ENCODE data around the gene KLHL26.

Gene KLHL26

DNA sequence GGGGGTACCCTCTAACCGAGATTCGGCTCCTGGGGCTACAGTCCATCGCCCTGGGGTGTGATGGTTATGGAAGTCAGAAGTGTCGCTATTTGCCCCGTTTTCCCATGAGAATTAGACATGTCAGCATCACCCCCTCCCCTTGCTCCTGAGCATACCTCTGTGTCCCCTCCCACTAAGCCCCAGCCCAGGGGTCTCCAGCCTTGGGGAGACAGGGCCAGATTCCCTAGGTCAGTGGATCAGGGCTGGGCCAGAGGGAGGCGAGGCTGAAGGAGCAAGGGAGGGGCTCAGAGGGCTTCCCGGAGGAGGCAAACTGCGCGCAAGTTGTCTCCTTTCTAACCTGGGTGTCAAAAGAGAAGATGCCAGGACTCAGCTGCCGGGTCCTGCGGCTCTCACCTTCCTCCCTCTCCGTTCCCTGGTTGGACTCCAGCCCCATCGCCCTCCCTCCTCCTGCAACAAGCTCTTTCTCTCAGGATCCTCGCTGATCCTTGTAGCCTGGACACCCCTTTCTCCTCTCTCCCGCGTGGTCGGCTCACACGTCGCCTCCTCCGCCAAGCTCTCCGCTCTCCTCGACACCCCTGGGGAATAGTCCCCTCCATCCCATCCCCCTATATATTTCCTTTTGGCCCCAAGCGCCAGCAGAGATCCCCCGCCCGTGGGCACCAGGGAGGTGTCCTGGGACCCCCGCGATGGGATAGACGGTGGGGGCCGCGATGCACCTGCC lies 24.6 kb upstream of the KLHL26 start:
- TF ChIP-seq CTCF (IDR thresholded peaks at IDR 0.05; ENCODE audit: control insufficient read depth, extremely low read depth, insufficient read depth): no peak
- no peak for DNase-seq (ENCODE audit: low read depth)
- H3K4me3 ChIP-seq (ENCODE audit: low read depth, low read length): peak overlapping the region; percentile 44

- no peak for TF ChIP-seq CTCF (IDR thresholded peaks at IDR 0.05; ENCODE audit: control insufficient read depth, extremely low read depth, insufficient read depth)
- DNase-seq (ENCODE audit: low read depth): no peak
- peak within 1 kb of the TSS; percentile 44 for H3K4me3 ChIP-seq (ENCODE audit: low read depth, low read length)
Measured at GRCh38 chr19:18612772-18613588, 23.8 kb upstream of the KLHL26 start, which contains the start of gene TMEM59L. Gene TMEM59L, plus strand, starts transcription at chr19:18612870. Its CDS starts 89 bp downstream, at chr19:18612959.

DNA sequence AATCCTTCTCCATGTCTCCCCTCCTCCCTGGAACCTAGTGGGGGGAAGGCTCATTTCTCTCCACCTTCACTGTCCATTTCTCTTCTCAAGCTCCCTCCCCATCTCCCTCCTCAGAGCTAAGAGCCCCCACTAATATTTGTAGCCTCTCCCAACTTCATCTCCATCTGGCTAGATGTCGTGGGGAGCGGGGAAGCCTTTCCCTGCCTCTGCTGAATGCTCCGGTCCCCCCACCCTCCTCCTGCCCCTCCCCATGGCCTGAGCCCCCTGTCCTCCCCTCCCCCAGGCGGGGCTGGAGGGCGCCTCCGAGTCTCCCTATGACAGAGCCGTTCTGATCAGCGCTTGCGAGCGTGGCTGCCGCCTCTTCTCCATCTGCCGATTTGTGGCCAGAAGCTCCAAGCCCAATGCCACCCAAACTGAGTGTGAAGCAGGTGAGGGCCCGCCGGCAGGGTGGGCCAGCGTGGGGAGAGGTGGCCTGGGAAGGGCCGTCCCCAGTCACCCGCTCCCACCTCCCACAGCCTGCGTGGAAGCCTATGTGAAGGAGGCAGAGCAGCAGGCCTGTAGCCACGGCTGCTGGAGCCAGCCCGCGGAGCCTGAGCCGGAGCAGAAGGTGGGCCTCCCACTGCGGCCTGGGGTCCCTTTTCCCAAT lies 23.1 kb upstream of the KLHL26 start:
- H3K4me3 ChIP-seq (ENCODE audit: low read depth, low read length): no peak overlapping the region
- TF ChIP-seq CTCF (IDR thresholded peaks at IDR 0.05; ENCODE audit: control insufficient read depth, extremely low read depth, insufficient read depth): no peak
- DNase-seq (ENCODE audit: low read depth): no peak

- DNase-seq (ENCODE audit: low read depth): no peak
- TF ChIP-seq CTCF (IDR thresholded peaks at IDR 0.05; ENCODE audit: control insufficient read depth, extremely low read depth, insufficient read depth): no peak
- no peak overlapping the region for H3K4me3 ChIP-seq (ENCODE audit: low read depth, low read length)
Measured at GRCh38 chr19:18616023-18616422, 20.8 kb upstream of the KLHL26 start.

DNA sequence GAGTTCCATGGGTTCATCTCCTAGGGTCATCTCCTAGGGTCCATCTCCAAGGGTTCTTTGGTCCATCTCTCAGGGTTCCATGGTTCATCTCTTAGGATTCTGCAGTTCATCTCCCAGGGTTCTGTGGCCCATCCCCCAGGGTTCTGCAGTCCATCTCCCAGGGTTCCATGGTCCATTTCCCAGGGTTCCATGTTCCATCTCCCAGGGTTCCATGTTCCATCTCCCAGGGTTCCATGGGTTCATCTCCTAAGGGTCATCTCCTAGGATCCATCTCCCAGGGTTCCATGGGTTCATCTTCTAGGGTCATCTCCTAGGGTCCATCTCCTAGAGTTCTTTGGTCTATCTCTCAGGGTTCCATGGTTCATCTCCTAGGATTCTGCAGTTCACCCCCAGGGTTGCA lies 19.3 kb upstream of the KLHL26 start:
- TF ChIP-seq CTCF (IDR thresholded peaks at IDR 0.05; ENCODE audit: control insufficient read depth, extremely low read depth, insufficient read depth): no peak
- no peak for DNase-seq (ENCODE audit: low read depth)
- no peak overlapping the region for H3K4me3 ChIP-seq (ENCODE audit: low read depth, low read length)

DNA sequence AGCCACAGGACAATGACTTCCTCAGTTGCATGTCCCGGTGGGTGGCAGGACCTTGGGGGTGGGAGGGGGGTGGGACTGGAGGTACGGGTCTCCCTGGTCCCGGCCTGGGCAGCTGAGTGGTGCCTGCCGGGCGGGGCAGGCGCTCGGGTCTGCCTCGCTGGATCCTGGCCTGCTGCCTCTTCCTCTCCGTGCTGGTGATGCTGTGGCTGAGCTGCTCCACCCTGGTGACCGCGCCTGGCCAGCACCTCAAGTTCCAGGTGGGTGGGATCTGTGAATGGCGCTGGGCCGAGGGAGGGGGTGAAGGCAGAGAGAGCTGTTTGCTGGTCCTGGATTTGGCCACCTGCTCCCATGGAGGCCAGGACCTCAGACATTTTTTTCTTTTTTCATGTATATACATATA lies 18.6 kb upstream of the KLHL26 start:
- no peak for TF ChIP-seq CTCF (IDR thresholded peaks at IDR 0.05; ENCODE audit: control insufficient read depth, extremely low read depth, insufficient read depth)
- DNase-seq (ENCODE audit: low read depth): no peak
- H3K4me3 ChIP-seq (ENCODE audit: low read depth, low read length): no peak overlapping the region
